ENCODE results near the gene WFDC12.
"Not testable (repeated sequence)": the region's sequence is repeated elsewhere in the genome, so short reads cannot be mapped to it uniquely, and the experiment has no call there.

Gene WFDC12

GRCh38 chr20:45124365-45124764 lies at the start of gene WFDC12:
Gene WFDC12 (minus strand): TSS chr20:45124465. CDS start chr20:45124447, 18 bp downstream.
- TF ChIP-seq FOXK2 (IDR thresholded peaks at IDR 0.05) (no peak), PKNOX1 (IDR thresholded peaks at IDR 0.05) (no peak), HDGF (IDR thresholded peaks at IDR 0.05; ENCODE audit: borderline replicate concordance) (no peak), ELF4 (IDR thresholded peaks at IDR 0.05) (no peak), NFRKB (IDR thresholded peaks at IDR 0.05) (no peak), ARNT (IDR thresholded peaks at IDR 0.05) (no peak), FOXA1 (IDR thresholded peaks at IDR 0.05) (no peak), L3MBTL2 (conservative IDR thresholded peaks at IDR 0.05) (no peak), ZNF384 (IDR thresholded peaks at IDR 0.05) (no peak), SUZ12 (IDR thresholded peaks at IDR 0.05) (no peak)
- ChIA-PET POLR2A (no interaction called here), CTCF (interaction anchor here (1.3 kb wide), 1 partner anchor 80 kb away, joined by 3 read pairs; no protein-coding TSS in a partner anchor)
- no peak for DNase-seq (ENCODE audit: extremely low spot score)

GRCh38 chr20:45173522-45173921 lies 49.3 kb upstream of the WFDC12 start:
- POLR2A ChIA-PET, result no interaction called here
- TF ChIP-seq TARDBP (IDR thresholded peaks at IDR 0.05) (no peak), FOXA1 (IDR thresholded peaks at IDR 0.05) (no peak), ARNT (IDR thresholded peaks at IDR 0.05) (no peak)
- CTCF ChIA-PET, result no interaction called here
- DNase-seq (ENCODE audit: extremely low spot score), result no peak

GRCh38 chr20:45164906-45165305 lies 40.6 kb upstream of the WFDC12 start:
- ChIA-PET CTCF (no interaction called here), POLR2A (no interaction called here)
- DNase-seq (ENCODE audit: extremely low spot score), result no peak
- no peak for TF ChIP-seq NFRKB (IDR thresholded peaks at IDR 0.05)

GRCh38 chr20:45163083-45163803 lies 39.0 kb upstream of the WFDC12 start:
- DNase-seq (ENCODE audit: extremely low spot score), result no peak
- ChIA-PET POLR2A (no interaction called here), CTCF (interaction anchor here (1.0 to 1.8 kb wide), 2 partner anchors 24 to 287 kb away, joined by 3 to 8 read pairs; no protein-coding TSS in a partner anchor)
- no peak for TF ChIP-seq NFRKB (IDR thresholded peaks at IDR 0.05)
- TF ChIP-seq FOXM1 (IDR thresholded peaks at IDR 0.05; ENCODE audit: borderline replicate concordance), result no peak
- TF ChIP-seq SUZ12 (IDR thresholded peaks at IDR 0.05), result no peak
- no peak for TF ChIP-seq FOXK2 (IDR thresholded peaks at IDR 0.05)
- TF ChIP-seq SP1 (IDR thresholded peaks at IDR 0.05), result no peak
- no peak for TF ChIP-seq ARNT (IDR thresholded peaks at IDR 0.05)
- TF ChIP-seq LEF1 (IDR thresholded peaks at IDR 0.05; ENCODE audit: borderline replicate concordance), result no peak
- no peak for TF ChIP-seq FOXA1 (IDR thresholded peaks at IDR 0.05)
- no peak for TF ChIP-seq ZNF384 (IDR thresholded peaks at IDR 0.05)
- no peak for TF ChIP-seq L3MBTL2 (conservative IDR thresholded peaks at IDR 0.05)
- no peak for TF ChIP-seq CTBP1 (IDR thresholded peaks at IDR 0.05; ENCODE audit: borderline replicate concordance)
- no peak for TF ChIP-seq TARDBP (IDR thresholded peaks at IDR 0.05)
- TF ChIP-seq ELF4 (IDR thresholded peaks at IDR 0.05), result no peak

- ChIA-PET POLR2A (no interaction called here), CTCF (no interaction called here)
- no peak for DNase-seq (ENCODE audit: extremely low spot score)
- TF ChIP-seq CTBP1 (IDR thresholded peaks at IDR 0.05; ENCODE audit: borderline replicate concordance) (no peak), SUZ12 (IDR thresholded peaks at IDR 0.05) (no peak), BHLHE40 (IDR thresholded peaks at IDR 0.05; ENCODE audit: borderline replicate concordance) (no peak), ARNT (IDR thresholded peaks at IDR 0.05) (no peak), FOXM1 (IDR thresholded peaks at IDR 0.05; ENCODE audit: borderline replicate concordance) (no peak), HDGF (IDR thresholded peaks at IDR 0.05; ENCODE audit: borderline replicate concordance) (no peak), FOXA1 (IDR thresholded peaks at IDR 0.05) (no peak), FOXK2 (IDR thresholded peaks at IDR 0.05) (no peak), SP1 (IDR thresholded peaks at IDR 0.05) (no peak), LEF1 (IDR thresholded peaks at IDR 0.05; ENCODE audit: borderline replicate concordance) (no peak), NFRKB (IDR thresholded peaks at IDR 0.05) (no peak), ZNF384 (IDR thresholded peaks at IDR 0.05) (no peak), PKNOX1 (IDR thresholded peaks at IDR 0.05) (no peak)
Observed at GRCh38 chr20:45157962-45158361, 33.7 kb upstream of the WFDC12 start.

GRCh38 chr20:45156713-45157112 lies 32.4 kb upstream of the WFDC12 start:
- POLR2A ChIA-PET, result no interaction called here
- DNase-seq (ENCODE audit: extremely low spot score), result no peak
- TF ChIP-seq SUZ12 (IDR thresholded peaks at IDR 0.05) (no peak), ELF4 (IDR thresholded peaks at IDR 0.05) (no peak), FOXA1 (IDR thresholded peaks at IDR 0.05) (no peak), PKNOX1 (IDR thresholded peaks at IDR 0.05) (no peak), ZNF384 (IDR thresholded peaks at IDR 0.05) (no peak), CTBP1 (IDR thresholded peaks at IDR 0.05; ENCODE audit: borderline replicate concordance) (no peak), SP1 (IDR thresholded peaks at IDR 0.05) (no peak), NFRKB (IDR thresholded peaks at IDR 0.05) (no peak), HDGF (IDR thresholded peaks at IDR 0.05; ENCODE audit: borderline replicate concordance) (no peak), L3MBTL2 (conservative IDR thresholded peaks at IDR 0.05) (no peak)
- CTCF ChIA-PET, result no interaction called here

GRCh38 chr20:45154794-45155193 lies 30.5 kb upstream of the WFDC12 start:
- CTCF ChIA-PET; POLR2A ChIA-PET; DNase-seq (ENCODE audit: extremely low spot score): not testable (repeated sequence)

All from HEK293T (cell line).